ENCODE data around the gene FOXQ1. TPM values are rescaled to one million over a fixed set of nuclear protein-coding genes. Genes with fewer than 3 reads are reported as not detected.

The FOXQ1 gene
- total and polyA plus RNA-seq, 2 of the 13 experiments (the other 11 are each of a cell fraction or from before 2014, with no cell fraction given), result 35.2 to 39.8 TPM

DNA sequence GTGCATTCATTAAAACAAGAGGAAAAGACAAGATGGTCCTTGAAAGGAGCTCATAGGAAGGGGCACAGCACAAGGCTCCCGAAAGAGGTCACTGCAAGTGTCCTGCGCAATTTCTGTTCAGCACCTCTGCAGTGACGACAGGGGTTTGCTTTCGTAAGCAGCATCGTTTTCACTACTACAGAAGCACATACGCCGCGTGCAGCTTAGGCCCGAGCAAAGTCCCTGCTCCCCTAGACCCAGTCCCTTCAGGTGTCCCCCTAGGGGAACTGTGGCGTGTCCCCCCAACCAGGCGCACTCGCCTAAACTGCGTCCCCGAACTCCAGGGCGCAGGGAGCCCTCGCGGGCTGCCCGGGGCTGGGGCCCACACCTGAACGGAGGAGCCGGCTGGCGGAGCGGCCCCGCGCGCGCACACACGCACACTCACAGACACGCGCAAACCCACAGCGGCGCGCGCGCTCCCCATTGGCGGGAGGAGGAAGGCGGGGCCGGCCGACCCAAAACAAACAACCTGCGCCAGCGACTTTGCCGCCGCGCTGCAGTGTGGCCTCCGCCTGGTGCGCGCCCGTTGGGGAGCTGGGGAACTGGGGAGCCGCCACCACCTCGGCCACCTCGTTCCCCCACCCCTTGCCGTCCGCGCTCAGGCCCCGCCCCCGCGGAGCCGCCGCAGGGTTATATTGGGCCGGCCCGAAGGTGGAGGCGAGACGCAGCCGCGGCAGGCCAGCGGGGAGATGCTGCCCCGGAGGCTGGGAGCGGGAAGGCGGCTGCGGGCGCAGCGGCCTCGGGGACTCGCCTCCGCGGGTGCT is at the start of gene FOXQ1 (continued):
- TF ChIP-seq, protein P1, sequence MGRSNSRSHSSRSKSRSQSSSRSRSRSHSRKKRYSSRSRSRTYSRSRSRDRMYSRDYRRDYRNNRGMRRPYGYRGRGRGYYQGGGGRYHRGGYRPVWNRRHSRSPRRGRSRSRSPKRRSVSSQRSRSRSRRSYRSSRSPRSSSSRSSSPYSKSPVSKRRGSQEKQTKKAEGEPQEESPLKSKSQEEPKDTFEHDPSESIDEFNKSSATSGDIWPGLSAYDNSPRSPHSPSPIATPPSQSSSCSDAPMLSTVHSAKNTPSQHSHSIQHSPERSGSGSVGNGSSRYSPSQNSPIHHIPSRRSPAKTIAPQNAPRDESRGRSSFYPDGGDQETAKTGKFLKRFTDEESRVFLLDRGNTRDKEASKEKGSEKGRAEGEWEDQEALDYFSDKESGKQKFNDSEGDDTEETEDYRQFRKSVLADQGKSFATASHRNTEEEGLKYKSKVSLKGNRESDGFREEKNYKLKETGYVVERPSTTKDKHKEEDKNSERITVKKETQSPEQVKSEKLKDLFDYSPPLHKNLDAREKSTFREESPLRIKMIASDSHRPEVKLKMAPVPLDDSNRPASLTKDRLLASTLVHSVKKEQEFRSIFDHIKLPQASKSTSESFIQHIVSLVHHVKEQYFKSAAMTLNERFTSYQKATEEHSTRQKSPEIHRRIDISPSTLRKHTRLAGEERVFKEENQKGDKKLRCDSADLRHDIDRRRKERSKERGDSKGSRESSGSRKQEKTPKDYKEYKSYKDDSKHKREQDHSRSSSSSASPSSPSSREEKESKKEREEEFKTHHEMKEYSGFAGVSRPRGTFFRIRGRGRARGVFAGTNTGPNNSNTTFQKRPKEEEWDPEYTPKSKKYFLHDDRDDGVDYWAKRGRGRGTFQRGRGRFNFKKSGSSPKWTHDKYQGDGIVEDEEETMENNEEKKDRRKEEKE (IDR thresholded peaks at IDR 0.05), result no peak
- TF ChIP-seq IRF9 (CRISPR knock-in tag; IDR thresholded peaks at IDR 0.05; ENCODE audit: borderline replicate concordance) (peak; percentile 95), ARID2 (CRISPR knock-in tag; IDR thresholded peaks at IDR 0.05; ENCODE audit: borderline replicate concordance) (peak; percentile 97), ZBTB20 (CRISPR knock-in tag; IDR thresholded peaks at IDR 0.05; ENCODE audit: borderline replicate concordance, low read depth) (0 out of 2 replicates have a peak, but pooled peaks have one; percentile 35), TFAP4 (IDR thresholded peaks at IDR 0.05; ENCODE audit: borderline replicate concordance, low read depth) (peak; percentile 52; the same call in 1 of the 2 replicates), MLLT10 (CRISPR knock-in tag; IDR thresholded peaks at IDR 0.05) (no peak), IRF1 (CRISPR knock-in tag; IDR thresholded peaks at IDR 0.05; ENCODE audit: low read depth) (peak; percentile 53; the same call in 1 of the 2 replicates), ZNF629 (CRISPR knock-in tag; conservative IDR thresholded peaks at IDR 0.05) (no peak; the same call in 1 of the 2 replicates), GATAD1 (CRISPR knock-in tag; IDR thresholded peaks at IDR 0.05) (peak; percentile 63), MIXL1 (CRISPR knock-in tag; IDR thresholded peaks at IDR 0.05) (peak; percentile 75; the same call in 1 of the 2 replicates), KLF13 (CRISPR knock-in tag; IDR thresholded peaks at IDR 0.05) (no peak; the same call in 1 of the 2 replicates), RXRA (CRISPR knock-in tag; IDR thresholded peaks at IDR 0.05) (peak; percentile 83), TEF (CRISPR knock-in tag; IDR thresholded peaks at IDR 0.05) (peak; percentile 86), SSRP1 (CRISPR knock-in tag; IDR thresholded peaks at IDR 0.05) (no peak), SOX5 (CRISPR knock-in tag; IDR thresholded peaks at IDR 0.05; ENCODE audit: borderline replicate concordance) (peak; percentile 85), ZNF703 (CRISPR knock-in tag; IDR thresholded peaks at IDR 0.05; ENCODE audit: borderline replicate concordance) (peak; percentile 78), EED (CRISPR knock-in tag; IDR thresholded peaks at IDR 0.05) (peak; percentile 79), THAP11 (CRISPR knock-in tag; IDR thresholded peaks at IDR 0.05) (peak; percentile 85)
- TF ChIP-seq, protein P2, sequence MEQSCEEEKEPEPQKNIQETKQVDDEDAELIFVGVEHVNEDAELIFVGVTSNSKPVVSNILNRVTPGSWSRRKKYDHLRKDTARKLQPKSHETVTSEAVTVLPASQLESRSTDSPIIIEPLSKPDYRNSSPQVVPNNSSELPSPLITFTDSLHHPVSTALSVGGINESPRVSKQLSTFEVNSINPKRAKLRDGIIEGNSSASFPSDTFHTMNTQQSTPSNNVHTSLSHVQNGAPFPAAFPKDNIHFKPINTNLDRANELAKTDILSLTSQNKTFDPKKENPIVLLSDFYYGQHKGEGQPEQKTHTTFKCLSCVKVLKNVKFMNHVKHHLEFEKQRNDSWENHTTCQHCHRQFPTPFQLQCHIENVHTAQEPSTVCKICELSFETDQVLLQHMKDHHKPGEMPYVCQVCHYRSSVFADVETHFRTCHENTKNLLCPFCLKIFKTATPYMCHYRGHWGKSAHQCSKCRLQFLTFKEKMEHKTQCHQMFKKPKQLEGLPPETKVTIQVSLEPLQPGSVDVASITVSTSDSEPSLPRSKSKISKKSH (CRISPR knock-in tag; IDR thresholded peaks at IDR 0.05; ENCODE audit: borderline replicate concordance), result peak; percentile 87
- TF ChIP-seq, protein P3, sequence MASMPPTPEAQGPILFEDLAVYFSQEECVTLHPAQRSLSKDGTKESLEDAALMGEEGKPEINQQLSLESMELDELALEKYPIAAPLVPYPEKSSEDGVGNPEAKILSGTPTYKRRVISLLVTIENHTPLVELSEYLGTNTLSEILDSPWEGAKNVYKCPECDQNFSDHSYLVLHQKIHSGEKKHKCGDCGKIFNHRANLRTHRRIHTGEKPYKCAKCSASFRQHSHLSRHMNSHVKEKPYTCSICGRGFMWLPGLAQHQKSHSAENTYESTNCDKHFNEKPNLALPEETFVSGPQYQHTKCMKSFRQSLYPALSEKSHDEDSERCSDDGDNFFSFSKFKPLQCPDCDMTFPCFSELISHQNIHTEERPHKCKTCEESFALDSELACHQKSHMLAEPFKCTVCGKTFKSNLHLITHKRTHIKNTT (CRISPR knock-in tag; IDR thresholded peaks at IDR 0.05), result no peak; the same call in 1 of the 2 replicates
